Stimulated activated CD8-positive, alpha-beta memory T cell treated with anti-CD3 and anti-CD28 coated beads, Interleukin-7, amount 100 ng/mL, for 1 hour (primary cell): ENCODE measurements around the gene ATP8A1.
A peak's percentile ranks its signal among the peaks of the same experiment; 100 is the strongest.

Experiments used
- DNase-seq, 2 donors: peaks; one replicate each; pipeline ENCODE4 v3.0.0-alpha.2; 2020; ENCODE audit warnings: low read depth in 2 of 2

The ATP8A1 gene

DNA sequence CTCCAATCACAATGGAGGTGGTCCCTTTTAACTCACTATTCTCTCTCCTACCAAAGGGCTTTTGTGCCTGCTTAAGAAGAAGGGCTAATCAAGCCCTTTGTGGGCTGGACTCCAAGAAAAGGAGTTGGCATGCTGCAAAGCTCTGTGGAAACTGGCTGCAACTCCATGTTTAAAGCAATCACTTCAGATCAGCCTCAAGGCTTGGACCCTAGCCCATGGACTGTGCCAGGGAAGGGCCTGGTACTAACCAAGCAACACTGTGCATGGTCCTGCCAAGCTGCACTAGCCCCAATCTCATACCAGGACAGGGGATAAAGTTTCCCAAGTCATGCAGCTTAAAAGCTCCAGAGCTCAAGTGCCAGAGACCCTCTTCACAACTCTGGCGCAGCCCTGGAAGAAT lies 86.7 kb downstream of the ATP8A1 start:
- no peak for DNase-seq

DNA sequence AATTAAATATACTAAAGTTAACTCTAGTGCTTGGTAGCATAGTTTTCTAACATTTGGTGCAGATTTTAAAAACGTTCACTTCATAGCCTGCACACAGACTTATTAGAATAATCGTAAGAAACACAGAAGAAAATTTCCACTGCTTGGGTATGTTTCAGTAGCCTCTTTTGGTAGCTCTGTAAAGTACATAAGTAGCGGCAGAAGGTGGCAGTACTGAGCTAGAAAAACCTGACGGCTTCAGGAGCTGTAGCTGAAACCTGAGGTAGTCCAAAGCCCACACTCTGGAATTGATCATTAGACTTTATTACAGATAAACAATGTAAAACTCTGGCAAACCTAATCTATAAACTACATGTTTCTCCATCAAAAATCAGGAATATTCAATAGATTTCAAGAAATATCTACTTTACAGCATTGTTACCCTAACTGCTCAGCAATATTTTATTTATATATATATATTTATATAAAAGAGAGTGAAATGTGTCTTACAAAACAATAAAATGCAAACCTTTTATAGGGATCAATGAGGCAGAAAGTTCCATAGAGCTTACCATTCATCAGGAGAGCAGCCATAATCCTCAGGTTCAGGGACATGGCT lies 88.2 kb downstream of the ATP8A1 start:
- DNase-seq: peak; percentile 15 to 50

DNA sequence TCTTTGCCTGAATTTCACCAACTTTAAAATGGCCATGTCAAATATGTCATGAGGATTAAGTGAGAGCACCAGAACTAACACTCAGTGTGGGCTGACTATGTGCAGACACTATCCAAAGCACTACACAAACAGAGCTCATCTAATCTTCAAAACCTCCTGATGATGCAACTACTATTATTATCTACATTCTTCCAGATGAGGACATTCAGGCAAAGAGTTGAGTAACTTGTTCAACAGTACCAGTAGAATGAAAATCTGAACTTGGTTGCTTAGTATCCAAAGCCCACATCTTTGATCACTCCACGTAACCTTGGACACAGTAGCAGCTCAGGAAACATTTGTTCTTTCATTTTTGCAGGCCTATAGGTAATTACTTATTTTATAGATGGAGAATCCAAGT lies 90.1 kb downstream of the ATP8A1 start:
- DNase-seq: no peak

DNA sequence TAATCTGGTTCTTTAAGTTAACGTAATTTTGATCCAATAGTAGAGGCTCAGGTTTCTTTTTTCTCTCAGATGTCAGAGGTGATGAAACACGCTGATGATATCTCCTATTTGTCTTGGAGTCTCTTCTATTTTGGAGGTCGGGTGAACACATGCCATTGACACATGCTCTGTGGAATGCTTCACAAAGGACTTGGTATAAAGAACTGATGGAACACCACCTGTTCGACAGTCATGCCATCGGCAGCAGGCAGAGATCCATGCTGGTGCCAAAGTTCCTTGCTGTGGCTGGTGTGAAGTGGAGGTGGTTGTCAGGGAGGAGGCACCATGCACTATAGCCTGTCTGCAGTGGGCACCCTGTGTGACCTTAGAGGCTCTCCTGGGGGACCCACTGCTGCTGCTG lies 94.9 kb downstream of the ATP8A1 start:
- DNase-seq: no peak

DNA sequence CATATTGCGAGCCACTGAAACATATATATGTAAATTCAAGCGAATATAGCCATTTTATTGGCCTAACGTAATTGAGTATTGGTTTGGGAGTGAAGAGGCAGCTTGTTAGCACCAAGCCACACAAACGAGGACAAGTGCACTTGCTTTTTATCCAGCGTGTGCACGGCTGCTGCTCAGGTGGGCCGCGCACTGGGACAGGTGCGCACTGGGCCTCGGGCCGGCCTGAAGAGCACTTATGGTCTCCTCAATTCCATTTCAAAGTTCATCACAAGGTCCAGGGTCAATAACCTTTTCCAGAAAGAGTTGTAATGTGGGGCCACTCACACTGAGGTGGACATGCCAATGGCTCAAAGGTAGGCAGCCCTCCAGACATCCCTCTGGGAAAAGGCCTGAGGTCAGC lies 95.9 kb downstream of the ATP8A1 start:
- DNase-seq: no peak

DNA sequence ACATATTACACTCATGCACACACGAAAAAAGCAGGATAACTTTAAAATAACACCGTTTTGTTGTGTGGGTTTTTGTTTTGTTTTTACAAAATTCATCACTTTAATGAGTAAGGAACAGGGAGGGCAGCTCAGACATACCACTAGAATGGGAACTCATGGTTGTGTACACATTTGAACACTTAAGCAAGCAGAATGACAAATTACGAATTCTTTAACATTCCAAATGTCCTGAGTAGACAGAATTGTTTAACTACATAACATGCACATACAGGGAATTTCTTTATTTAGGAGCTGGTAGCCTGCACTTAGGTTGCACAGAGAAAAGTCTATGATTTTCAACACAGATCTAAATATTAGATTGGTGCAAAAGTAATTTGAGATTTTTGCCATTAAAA lies 96.4 kb downstream of the ATP8A1 start:
- DNase-seq: no peak

DNA sequence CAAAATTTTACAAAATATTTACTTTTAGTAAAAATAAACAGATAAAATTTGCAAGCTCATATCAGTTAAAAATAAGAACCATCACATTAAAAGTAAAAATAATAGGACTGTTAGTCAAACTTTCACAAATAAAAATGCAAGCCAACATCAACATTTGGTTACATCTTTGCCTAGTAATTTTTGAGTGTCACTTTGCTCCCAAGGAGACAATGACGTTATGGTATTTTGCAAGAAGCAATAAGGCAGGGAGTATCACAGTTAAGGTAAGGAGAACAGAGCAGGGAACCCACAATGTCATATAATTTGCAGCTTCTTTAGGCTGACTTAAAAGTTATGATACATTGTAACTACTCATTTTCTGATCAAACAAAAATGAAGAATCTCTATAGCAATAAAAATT lies 98.7 kb downstream of the ATP8A1 start:
- DNase-seq: no peak

DNA sequence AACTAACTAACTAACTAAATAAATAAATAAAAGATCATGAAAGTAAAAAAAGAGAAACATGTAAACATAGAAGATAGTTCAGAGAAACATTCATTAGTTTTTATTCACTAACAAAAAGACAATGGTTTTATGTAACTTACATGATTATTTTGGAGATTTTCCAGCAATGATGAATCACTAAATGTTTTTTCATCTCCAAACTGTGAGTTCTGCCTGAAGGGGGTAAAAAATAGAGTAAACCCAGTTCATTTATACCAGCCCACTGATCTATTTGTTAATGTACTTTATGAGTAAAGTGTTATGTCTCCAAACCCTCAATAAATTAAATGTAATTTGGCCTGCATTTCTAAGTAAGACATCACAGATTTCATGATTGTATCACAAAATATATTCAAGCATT lies 101.1 kb downstream of the ATP8A1 start:
- no peak for DNase-seq

DNA sequence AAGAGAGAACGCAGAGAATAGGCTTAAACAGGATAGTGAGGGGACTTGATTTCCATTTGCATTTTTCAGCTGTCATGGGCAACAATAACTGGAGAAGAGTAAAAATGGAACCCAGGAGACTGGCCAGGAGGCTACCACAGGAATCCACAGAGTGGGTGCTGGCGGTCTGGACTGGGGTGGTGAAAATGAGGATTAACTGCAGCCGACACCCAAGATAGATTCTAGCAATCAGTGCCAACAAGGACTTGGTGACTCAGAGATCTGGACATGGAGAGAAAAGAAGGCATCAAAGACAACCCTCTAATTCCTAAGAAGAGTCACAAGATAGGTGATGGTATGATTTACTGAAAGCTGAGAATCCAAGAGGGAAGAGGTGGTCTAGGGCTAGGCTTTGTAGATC lies 102.8 kb downstream of the ATP8A1 start:
- DNase-seq: no peak

DNA sequence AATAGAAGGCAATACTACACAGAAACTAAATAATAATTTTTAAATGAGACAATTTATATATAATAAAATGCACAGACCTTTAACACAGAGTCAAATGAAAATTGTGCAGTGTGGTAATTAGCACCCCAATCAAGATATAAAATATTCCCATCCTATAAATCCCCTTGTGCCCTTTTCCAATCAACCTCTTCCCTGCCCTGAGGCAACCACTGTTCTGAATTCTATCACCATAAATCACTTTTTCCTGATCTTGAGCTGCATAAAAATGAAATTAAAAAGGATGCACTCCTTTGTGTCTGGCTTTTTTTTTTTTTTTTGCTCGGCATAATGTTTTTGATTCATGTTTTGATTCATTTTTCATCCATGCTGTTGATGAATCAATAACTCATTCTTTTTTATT lies 107.0 kb downstream of the ATP8A1 start:
- DNase-seq: no peak

DNA sequence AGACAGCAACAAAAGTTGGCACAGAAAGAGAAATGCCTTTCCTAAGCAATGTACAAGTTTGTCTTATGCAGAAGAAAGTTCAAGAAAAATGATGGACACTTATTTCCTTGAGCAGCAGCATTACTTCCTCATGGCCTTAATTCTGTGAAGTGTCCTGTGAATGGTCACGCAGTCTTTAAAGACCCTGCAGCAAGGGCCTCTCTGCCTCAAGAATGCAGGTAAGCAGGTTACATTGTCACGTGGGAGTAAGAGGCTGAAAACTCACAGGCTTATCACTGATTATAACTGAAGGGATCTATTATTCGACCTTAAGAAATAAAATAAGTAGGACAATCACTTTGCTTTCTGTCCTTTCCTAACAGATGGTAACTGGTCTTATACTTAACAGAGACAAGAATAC lies 109.1 kb downstream of the ATP8A1 start:
- no peak for DNase-seq

DNA sequence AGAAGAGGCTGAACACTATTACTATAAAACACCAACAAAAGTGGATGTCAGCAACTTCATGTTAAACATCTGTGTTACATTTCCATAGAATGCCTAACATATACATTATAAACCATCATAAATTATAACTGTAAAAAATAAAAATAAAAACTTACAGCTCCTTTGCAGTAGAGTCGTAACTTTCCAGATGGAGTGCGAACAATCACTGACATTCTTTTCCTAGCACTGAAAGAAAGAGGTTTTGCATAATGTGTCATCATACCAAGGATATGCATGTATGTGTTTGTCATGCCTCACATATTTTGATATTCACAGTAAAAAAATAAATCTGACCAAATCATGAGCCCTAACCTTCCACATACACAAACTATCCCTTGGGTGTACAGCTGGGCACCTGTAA lies 113.1 kb downstream of the ATP8A1 start:
- DNase-seq: no peak

DNA sequence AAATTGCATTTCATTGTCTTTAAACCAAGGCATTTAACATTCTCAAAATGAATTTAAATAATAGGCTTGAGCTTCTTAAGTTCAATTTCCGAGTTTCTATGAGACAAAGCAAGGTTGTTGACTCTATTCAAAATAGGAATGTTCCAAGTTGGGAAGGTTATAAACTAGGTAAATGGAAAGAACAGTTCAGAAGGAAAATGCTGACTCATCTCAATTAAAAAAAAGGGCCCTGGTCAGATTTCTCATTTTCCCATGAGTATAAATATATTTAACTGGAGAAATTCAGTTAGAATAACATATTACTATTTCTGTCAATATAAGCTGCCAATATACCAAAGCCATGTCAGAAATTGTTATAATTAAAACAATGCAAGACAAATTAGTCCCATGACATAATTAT lies 113.8 kb downstream of the ATP8A1 start:
- no peak for DNase-seq

DNA sequence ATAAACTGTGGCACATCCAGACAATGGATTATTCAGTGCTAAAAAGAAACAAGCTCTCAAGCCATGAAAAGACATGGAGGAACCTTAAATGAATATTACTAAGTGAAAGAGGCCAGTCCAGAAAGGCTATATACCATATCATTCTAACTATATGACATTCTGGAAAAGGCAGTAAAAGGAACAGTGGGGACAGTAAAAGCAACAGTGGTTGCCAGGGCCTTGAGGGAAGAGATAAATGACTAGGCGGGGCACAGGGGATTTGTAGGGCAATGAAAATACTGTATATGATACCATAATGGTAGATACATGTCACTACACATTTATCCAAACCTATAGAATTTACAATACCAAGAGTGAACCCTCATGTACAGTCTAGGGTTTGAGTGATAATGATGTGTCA lies 115.3 kb downstream of the ATP8A1 start:
- DNase-seq: no peak

DNA sequence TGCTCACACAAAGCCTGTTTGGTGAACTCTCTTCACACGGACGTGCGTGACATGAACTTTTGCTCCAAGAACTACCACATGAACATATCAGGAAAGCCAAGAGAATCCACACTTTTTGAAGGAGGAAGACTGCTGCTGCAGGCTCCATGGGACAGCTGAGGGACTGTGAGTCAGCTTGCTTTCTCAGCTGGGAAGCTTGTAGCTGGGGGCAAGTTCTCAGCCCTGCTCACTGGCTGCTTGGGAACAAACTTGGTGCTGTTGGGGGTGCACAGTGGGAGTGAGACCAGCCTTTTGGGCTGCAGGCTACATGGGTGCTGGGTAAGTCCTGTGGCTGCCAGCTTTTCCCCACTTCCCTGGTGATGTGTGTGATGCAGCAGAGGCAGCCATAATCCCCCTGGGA lies 123.9 kb downstream of the ATP8A1 start:
- DNase-seq: no peak

DNA sequence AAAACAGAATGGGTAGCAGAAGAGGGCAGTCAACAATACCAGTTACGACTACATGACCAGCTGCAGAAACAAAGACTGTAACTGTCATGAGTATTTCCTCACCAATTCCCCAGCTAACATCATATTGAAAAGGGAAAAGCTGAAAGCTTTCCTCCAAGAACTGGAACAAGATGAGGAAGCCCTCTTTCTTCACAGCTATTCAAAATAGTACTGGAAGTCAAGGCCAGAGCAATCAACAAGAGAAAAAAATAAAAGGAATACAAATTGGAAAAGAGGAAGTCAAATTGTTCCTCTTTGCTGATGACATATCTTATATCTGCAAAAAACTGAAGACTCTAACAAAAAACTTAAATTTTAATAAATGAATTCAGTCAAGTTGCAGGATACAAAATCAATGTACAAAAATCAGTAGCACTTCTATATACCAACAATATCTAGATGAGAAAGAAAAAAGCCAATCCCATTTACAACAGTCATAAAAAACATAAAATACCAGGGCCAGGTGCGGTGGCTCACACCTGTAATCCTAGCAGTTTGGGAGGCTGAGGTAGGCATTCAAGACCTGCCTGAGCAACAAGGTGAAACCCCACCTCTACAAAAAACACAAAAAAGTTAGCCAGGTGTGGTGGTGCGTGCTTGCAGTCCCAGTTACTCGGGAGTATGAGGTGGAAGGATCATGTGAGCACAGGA lies 125.4 kb downstream of the ATP8A1 start:
- DNase-seq: no peak

DNA sequence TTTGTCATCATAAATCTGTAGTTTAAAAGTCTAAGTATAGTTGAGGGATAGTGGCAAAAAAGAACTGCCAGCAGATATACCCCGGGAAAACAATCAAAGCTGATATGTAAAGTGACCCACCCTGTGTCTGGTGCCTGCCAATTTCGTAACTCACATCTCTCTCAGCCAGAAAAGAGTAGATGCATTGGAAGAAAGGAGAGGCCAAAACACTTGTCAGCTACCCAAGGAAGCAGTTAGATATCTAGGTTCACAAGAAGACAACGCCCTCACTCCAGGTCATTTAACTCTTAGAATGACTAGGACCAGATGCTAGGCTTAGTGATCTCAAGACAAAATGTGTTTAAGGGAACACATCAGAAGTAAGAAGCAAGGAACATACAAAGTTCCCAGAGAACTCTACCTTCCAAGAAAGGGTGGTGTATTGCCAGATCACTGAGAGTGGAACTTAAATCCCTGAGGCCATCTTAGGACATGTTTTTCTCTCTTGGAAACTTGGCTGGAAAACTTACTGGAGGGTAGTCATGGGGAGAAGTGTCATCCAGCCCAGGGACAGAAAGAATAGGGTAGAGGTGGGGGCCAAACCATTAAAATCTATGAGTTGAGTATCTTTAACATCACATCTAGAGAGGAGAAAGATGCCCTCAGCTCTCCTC lies 133.7 kb downstream of the ATP8A1 start:
- DNase-seq: no peak

DNA sequence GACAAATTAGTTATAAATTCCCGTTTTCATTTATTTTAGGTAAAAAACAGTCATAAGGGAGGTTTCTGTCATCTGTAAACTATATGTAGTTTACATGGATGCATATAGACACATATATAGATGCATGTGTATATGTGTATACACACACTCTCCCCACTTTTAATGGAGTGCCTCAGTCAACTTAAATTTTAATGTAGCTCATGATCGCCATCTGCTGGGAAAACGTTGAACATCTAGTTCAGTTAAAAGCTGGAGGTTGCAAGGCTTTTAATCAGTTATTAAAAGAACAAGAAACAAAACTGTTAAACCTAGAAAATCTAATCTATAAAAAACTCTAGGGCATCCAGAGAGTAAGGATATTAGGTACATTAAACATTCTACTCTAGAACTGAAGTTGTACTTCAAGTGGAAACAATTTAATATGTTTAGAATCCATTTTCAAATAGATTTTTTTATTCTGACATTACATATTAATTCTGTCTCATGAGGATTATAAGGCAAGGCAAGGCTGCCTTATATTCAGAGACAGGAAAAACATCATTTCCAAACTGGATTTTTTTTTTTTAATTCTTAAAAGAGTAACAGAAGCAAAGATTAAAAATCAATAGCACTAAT lies 137.0 kb downstream of the ATP8A1 start:
- DNase-seq: peak in 1 of 2 donors; percentile 13

DNA sequence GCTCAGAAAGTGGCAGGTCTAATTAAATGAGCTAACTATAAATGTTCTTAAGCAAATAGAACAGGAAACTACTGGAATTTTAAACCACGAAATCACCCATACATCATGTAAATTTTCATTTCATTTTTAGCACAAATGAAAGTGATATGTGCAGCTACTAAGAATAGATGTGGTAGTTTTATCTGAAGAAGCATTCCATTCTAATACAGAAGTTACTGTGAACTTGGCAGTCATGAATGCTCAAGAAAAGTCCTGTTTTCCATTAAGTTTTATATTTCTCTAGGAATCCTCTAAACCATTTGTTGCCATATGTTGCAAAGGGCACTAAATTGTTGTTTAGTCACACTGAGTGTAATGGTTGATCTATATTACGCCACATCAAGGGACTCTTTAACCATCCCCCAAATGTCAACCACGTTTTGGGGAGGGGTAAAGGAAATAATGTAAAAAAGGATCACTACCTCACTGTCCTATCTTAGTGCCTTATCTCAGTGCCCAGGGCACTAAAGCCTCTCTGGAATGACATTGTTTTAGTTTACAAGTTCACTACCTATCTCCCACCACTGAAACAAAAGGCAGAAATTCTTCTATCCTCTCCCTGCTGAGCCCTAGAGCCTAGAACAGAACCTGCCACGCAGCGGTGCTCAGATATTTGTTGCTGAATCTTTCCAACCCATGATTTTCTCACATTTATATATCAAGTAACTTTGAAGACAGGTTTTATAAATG lies 141.6 kb downstream of the ATP8A1 start:
- DNase-seq: no peak

DNA sequence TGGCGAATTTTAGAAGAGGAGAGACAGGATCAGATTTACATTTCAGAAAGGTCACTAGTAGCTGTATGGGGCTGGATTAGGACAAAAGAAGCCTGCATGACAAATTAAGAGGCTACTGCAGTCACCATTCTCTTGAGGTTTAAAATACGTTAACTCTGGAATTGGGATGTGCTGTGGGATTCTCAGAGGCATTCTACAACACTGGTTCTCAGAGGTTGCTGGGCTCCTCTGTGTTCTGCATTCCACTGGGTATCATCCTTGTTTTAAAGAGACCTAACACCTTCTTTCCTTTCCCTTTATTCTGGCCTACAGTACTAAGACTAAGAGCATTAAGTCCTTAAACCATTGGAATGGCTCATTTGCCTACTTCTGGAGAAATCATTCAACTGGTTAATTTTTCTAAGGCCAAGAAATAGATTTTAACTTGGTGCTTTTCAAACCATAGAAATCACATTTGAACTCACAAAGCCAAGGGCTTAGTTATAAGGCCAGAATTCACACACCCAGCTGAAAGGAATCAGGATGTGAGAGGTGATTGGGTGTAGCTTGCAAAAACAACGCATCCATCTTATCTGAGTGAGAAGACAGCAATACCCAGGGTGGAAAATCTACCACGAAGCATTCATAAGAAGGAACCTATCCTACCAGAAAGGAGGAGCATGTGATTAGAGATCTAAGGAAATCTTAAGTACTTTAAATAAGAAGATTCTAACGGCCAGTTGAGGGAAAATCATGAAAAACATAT lies 143.0 kb downstream of the ATP8A1 start:
- no peak for DNase-seq

DNA sequence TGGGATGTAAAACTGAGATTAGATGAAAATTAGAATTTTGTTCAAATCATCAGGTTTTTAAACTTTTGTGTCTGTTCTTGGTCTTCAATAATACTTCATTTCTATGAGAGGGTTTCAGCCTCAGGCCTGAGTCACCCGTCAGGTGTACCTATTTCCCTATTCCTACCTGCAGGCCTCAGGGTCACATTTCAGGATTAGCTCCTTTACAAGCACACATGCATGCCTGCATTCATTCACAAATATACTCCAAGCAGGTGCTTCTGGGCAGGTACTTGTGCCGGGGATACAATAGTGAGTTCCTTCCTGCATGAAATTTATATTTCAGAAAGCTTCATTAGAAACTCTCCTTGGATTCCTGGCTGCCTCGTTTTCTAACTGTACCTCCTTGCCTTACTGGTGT lies 144.7 kb downstream of the ATP8A1 start:
- no peak for DNase-seq

DNA sequence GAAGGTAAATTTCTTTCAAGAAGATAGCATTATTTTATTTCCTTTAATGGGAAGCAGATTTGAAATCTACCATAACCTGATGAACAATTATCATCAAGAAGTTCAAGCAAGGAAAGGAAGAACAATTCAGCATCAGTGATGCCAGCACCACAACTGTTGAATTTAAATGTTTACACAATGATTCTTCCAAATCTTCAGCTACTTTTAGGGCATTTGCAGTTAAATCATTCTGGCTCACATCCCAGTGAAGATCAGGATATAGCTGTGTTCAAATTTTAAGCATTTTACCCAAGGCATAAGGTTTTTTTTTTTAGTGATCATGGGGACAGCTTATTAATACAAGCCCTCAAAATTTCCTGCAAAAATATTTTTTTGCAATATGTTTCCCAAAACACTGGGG lies 146.7 kb downstream of the ATP8A1 start:
- DNase-seq: no peak
